OCI-LY7 (cell line): ENCODE measurements around the gene ANAPC5. TPM values are rescaled to one million over a fixed set of nuclear protein-coding genes. Genes with fewer than 3 reads are reported as not detected.
"Not testable (repeated sequence)": the region's sequence is repeated elsewhere in the genome, so short reads cannot be mapped to it uniquely, and the experiment has no call there.

Source experiments
- BruUV-seq: library from RNA; stranded (reverse); fragments of 400-500 nt; replicated peaks from 2 replicates; lab custom pipeline; 2021; lab: Mats Ljungman, UMichigan
- CTCF ChIA-PET: fragments of 300-600 bp; sonication (Branson Sonifier 250); formaldehyde crosslinking; loops from one replicate; lab custom pipeline; 2022; ENCODE audit warnings: antibody characterized with exemption; ENCODE audit not compliant: unreplicated experiment; lab: Charles Lee
- POLR2A ChIA-PET: fragments of 300-600 bp; sonication (Branson Sonifier 250); formaldehyde crosslinking; loops from one replicate; lab custom pipeline; 2022; ENCODE audit warnings: antibody characterized with exemption; lab: Charles Lee
- DNase-seq: peaks from one replicate; pipeline ENCODE4 v3.0.0-alpha.2; 2015; ENCODE audit warnings: low spot score
- H2AFZ ChIP-seq: fragments of 200-600 bp; sonication (generic), shearing (Covaris generic); 2 replicates; pipeline ENCODE4 v1.6.1; 2014; ENCODE audit warnings: mild to moderate bottlenecking, antibody characterized with exemption, low read length, moderate library complexity
- H3K27ac ChIP-seq: fragments of 200-600 bp; sonication (generic); 2 replicates; pipeline ENCODE4 v1.5.1; 2014; ENCODE audit warnings: mixed run types, low read depth, mild to moderate bottlenecking, moderate library complexity, low read length, inconsistent platforms; ENCODE audit not compliant: poor library complexity, severe bottlenecking
- H3K36me3 ChIP-seq: fragments of 200-600 bp; sonication (generic); 2 replicates; pipeline ENCODE4 v1.6.1; 2014; ENCODE audit warnings: mild to moderate bottlenecking, antibody characterized with exemption, low read length, moderate library complexity, mixed read lengths; ENCODE audit not compliant: insufficient read depth
- H3K4me1 ChIP-seq: fragments of 200-600 bp; sonication (generic); 2 replicates; pipeline ENCODE4 v1.5.1; 2014; ENCODE audit warnings: mild to moderate bottlenecking, low read length; ENCODE audit not compliant: insufficient read depth, poor library complexity, severe bottlenecking
- H3K4me2 ChIP-seq: fragments of 200-600 bp; sonication (generic); 2 replicates; pipeline ENCODE4 v1.6.1; 2014; ENCODE audit warnings: mild to moderate bottlenecking, low read length
- H3K4me3 ChIP-seq: fragments of 200-600 bp; sonication (generic); 2 replicates; pipeline ENCODE4 v1.5.1; 2014; ENCODE audit warnings: mild to moderate bottlenecking, low read depth, low read length; ENCODE audit not compliant: poor library complexity, severe bottlenecking
- H3K79me2 ChIP-seq: fragments of 200-600 bp; sonication (generic); 2 replicates; pipeline ENCODE4 v1.6.1; 2016; ENCODE audit warnings: low read depth, mild to moderate bottlenecking, low read length, moderate library complexity, mixed read lengths; ENCODE audit not compliant: insufficient read depth
- H3K9me2 ChIP-seq: fragments of 200-600 bp; sonication (generic); 2 replicates; pipeline ENCODE4 v1.6.1; 2016; ENCODE audit warnings: mild to moderate bottlenecking, low read length, mixed read lengths; ENCODE audit not compliant: insufficient read depth
- H3K9me3 ChIP-seq: fragments of 200-600 bp; sonication (generic); 2 replicates; pipeline ENCODE4 v1.6.1; 2014; ENCODE audit warnings: mild to moderate bottlenecking, mixed run types, low read length, mixed read lengths
- H4K20me1 ChIP-seq: fragments of 200-600 bp; sonication (generic); 2 replicates; pipeline ENCODE4 v1.6.1; 2014; ENCODE audit warnings: mild to moderate bottlenecking, antibody characterized with exemption, low read length, moderate library complexity, mixed read lengths; ENCODE audit not compliant: insufficient read depth
- EZH2phosphoT487 ChIP-seq: fragments of 200-600 bp; sonication (generic); IDR thresholded peaks from 2 replicates; pipeline ENCODE4 v1.6.1; 2018; ENCODE audit warnings: low read depth, borderline replicate concordance, mild to moderate bottlenecking, mixed run types, antibody characterized with exemption, low read length, moderate library complexity, mixed read lengths
- intact Hi-C: fragments of 100-400 bp; cut with micrococcal nuclease; formaldehyde crosslinking; loops from one replicate; pipeline ENCODE4 v1.10.0; 2022; ENCODE audit not compliant: unreplicated experiment
- total RNA-seq, 2 experiments: library from RNA; depleted of rRNA in 1 of 2; stranded (reverse); fragments of >200 nt in 1 of 2; shearing (Covaris generic) in 1 of 2; gene quantifications; 2 replicates each; pipeline ENCODE4 v1.2.3, GENCODE V29; 2014 to 2022
- TF ChIP-seq, protein P1 (sequence below): fragments of 200-600 bp; sonication (generic); conservative IDR thresholded peaks from 2 replicates; pipeline ENCODE4 v1.5.1; 2014; ENCODE audit warnings: mild to moderate bottlenecking, antibody characterized with exemption, low read length, moderate library complexity, mixed read lengths

The ANAPC5 gene
- total RNA-seq, 2 experiments from 2014 or later, result 186 to 217 TPM

DNA sequence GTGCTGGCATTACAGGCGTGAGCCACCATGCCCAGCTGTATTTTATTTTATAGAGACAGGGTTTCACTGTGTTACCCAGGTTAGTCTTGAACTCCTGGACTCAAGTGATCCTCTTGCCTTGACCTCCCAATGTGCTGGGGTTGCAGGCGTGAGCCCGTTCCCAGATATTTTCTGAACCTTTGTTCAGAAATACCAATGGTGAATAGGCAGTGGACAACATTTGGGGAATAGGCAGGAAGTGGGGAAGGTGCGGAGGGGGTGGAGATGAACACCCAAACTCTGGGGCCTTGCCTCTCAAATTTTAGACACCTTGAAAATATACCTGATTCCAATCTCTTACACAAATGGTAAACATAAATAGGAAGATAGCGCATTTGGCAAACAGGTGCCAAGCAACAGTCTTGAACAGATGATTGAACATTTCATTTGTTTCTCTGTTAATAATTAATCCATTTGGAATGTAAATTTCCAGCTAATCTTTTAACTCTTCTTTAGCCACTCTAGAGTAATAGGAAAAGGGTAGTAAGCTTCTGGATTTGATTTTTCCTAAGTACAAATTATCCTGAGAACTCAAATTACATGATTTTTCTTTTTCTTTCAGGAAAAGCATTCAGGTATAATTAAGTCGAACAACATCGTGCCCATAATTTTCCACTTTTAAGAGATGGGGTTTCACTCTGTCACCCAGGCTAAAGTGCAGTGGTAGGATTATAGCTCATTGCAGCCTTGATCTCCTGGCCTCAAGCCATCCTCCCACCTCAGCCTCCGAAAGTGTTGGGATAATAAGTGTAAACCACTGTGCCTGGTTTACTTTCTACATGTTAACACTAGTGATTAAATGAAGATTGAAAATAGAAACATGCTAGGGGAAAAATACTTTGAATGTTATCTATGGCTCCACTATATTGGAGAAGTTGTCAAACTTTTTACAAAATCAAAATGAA lies 24.8 kb upstream of the ANAPC5 start:
- ChIA-PET POLR2A (no interaction called here), CTCF (no interaction called here)
- no peak overlapping the region for H2AFZ ChIP-seq
- H3K9me3 ChIP-seq, result no peaks in the 10 kb centered on the region
- BruUV-seq, result no TSS peak
- H3K4me1 ChIP-seq, result no peaks in the 10 kb centered on the region
- no peaks in the 10 kb centered on the region for H3K79me2 ChIP-seq
- no peak overlapping the region for H3K27ac ChIP-seq
- DNase-seq, result no peak
- H3K4me2 ChIP-seq, result no peak overlapping the region
- no peaks in the 10 kb centered on the region for H3K36me3 ChIP-seq
- no peaks in the 10 kb centered on the region for H3K9me2 ChIP-seq
- no peaks in the 10 kb centered on the region for H4K20me1 ChIP-seq
- no peak overlapping the region for H3K4me3 ChIP-seq
- TF ChIP-seq EZH2phosphoT487, result no peak
- TF ChIP-seq, protein P1, sequence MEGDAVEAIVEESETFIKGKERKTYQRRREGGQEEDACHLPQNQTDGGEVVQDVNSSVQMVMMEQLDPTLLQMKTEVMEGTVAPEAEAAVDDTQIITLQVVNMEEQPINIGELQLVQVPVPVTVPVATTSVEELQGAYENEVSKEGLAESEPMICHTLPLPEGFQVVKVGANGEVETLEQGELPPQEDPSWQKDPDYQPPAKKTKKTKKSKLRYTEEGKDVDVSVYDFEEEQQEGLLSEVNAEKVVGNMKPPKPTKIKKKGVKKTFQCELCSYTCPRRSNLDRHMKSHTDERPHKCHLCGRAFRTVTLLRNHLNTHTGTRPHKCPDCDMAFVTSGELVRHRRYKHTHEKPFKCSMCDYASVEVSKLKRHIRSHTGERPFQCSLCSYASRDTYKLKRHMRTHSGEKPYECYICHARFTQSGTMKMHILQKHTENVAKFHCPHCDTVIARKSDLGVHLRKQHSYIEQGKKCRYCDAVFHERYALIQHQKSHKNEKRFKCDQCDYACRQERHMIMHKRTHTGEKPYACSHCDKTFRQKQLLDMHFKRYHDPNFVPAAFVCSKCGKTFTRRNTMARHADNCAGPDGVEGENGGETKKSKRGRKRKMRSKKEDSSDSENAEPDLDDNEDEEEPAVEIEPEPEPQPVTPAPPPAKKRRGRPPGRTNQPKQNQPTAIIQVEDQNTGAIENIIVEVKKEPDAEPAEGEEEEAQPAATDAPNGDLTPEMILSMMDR, result no peak
- intact Hi-C loops, result no loop called here

DNA sequence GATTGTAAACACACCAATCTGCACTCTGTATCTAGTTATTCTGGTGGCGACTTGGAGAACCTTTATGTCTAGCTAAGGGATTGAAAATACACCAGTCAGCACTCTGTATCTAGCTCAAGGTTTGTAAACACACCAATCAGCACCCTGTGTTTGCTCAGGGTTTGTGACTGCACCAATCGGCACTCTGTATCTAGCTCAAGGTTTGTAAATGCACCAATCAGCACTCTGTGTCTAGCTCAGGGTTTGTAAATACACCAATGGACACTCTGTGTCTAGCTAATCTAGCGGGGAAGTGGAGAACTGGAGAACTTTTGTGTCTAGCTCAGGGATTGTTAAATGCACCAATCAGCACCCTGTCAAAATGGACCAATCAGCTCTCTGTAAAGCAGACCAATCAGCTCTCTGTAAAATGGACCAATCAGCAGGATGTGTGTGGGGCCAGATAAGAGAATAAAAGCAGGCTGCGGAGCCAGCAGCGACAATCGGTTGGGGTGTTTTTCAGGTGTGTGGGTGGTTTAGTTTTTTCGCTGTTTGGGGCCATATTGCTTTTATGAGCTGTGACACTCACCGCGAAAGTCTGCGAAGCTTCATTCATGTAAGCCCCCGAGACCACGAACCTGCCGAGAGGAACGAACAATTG lies 22.9 kb upstream of the ANAPC5 start:
- H3K4me2 ChIP-seq, DNase-seq, H3K36me3 ChIP-seq, H4K20me1 ChIP-seq, H3K9me3 ChIP-seq, H3K4me1 ChIP-seq, intact Hi-C loops, H3K27ac ChIP-seq, H3K79me2 ChIP-seq, H3K9me2 ChIP-seq, CTCF ChIA-PET, H2AFZ ChIP-seq, H3K4me3 ChIP-seq, BruUV-seq: not testable (repeated sequence)
- POLR2A ChIA-PET, result interaction anchor here (0.6 to 0.7 kb wide), 3 partner anchors 22 to 394 kb away, joined by 3 read pairs; no protein-coding TSS in a partner anchor

DNA sequence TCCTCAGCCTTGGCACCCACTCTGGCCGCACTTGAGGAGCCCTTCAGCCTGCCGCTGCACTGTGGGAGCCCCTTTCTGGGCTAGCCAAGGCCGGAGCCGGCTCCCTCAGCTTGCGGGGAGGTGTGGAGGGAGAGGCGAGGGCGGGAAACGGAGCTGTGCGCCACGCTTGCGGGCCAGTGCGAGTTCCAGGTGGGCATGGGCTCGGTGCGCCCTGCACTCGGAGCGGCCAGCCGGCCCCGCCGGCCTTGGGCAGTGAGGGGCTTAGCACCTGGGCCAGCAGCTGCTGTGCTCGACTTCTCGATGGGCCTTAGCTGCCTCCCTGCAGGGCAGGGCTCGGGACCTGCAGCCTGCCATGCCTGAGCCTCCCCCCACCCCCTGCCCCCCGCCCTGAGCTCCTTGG lies 22.1 kb upstream of the ANAPC5 start:
- H3K4me2 ChIP-seq, H3K27ac ChIP-seq, H3K4me1 ChIP-seq, H4K20me1 ChIP-seq, H2AFZ ChIP-seq, H3K79me2 ChIP-seq, BruUV-seq, CTCF ChIA-PET, H3K4me3 ChIP-seq, H3K36me3 ChIP-seq, H3K9me3 ChIP-seq, DNase-seq, H3K9me2 ChIP-seq, intact Hi-C loops: not testable (repeated sequence)
- POLR2A ChIA-PET, result interaction anchor here (0.6 to 0.7 kb wide), 2 partner anchors 42 to 393 kb away, joined by 3 read pairs; no protein-coding TSS in a partner anchor
